Measurements from ENCODE around the gene PTPN20. TPM values are rescaled to one million over a fixed set of nuclear protein-coding genes. Genes with fewer than 3 reads are reported as not detected.

The PTPN20 gene
- total RNA-seq, 2 experiments from 2014 or later = 2.2 to 2.5 TPM

DNA sequence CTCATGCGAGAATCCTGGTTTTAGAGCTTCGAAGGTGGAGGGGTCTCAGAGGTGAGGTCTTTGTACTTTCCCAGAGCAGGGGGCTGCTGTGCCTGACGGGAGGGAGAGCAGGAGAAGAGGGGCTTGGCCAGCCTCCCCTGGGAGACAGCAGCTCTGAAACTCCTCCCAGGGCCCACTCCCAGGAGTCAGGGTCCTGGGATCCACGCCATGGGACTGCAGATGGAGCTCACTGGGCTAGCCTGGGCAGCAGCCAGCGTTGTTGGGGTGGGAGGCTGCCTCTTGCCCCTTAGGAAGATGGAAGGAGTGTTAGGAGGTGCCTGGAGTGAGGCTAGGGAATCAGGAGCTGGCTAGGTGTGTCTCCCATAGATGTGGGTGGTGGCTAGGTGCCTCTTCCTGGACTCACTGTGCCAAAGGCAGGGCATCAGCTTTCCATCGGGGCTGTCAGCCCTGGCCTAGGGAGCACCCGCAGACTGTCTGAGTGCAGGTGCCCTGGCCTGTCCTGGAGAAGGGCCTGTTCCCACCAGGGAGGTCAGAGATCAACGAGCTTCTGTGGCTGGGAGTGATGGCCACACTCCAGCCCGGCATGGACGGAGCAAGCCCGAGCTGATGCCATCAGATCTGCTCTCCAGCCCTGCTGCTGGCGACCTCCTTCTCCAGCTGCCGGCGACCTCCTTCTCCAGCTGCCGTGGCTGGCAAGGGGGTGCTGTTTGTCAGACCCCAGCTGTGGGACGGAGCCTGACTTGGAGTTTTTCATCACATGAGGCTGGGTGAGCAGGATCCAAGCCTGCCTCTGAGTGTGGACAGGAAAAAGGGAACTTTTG, 111.3 kb downstream of the PTPN20 start:
- ATAC-seq (ENCODE audit: poor library complexity) (no peak), DNase-seq (peak in 2 of 14 experiments; percentile 14 to 26)
- Mint-ChIP-seq H3K27me3 (no peaks in the 10 kb centered on the region), H3K27ac (no peak overlapping the region), H3K4me1 (ENCODE audit: low read depth) (peaks cover 6% of the 10 kb centered on the region), H3K4me3 (no peak overlapping the region), H3K36me3 (ENCODE audit: low read depth) (no peaks in the 10 kb centered on the region), H3K9me3 (no peaks in the 10 kb centered on the region)
- peaks cover 7% of the 10 kb centered on the region for H3K4me1 ChIP-seq (ENCODE audit: insufficient read depth, low read length)
- no peaks in the 10 kb centered on the region for H3K9me3 ChIP-seq (ENCODE audit: control insufficient read depth in 1 of 2, insufficient read depth in 1 of 2, low read length in 2 of 2)
- TF ChIP-seq CTCF (IDR thresholded peaks at IDR 0.05) = no peak
- intact Hi-C loops (cut with DNase I, micrococcal nuclease) = no loop called here
- ChIA-PET CTCF (no interaction called here), POLR2A (no interaction called here)
- H3K27me3 ChIP-seq (ENCODE audit: control insufficient read depth in 1 of 2, insufficient read depth in 2 of 2, low read length in 2 of 2) = no peaks in the 10 kb centered on the region
- H3K36me3 ChIP-seq (ENCODE audit: insufficient read depth, low read length) = no peaks in the 10 kb centered on the region
- H3K4me3 ChIP-seq (ENCODE audit: low read length) = no peak overlapping the region
- no peak overlapping the region for H3K27ac ChIP-seq (ENCODE audit: low read depth in 1 of 2, low read length in 2 of 2)

DNA sequence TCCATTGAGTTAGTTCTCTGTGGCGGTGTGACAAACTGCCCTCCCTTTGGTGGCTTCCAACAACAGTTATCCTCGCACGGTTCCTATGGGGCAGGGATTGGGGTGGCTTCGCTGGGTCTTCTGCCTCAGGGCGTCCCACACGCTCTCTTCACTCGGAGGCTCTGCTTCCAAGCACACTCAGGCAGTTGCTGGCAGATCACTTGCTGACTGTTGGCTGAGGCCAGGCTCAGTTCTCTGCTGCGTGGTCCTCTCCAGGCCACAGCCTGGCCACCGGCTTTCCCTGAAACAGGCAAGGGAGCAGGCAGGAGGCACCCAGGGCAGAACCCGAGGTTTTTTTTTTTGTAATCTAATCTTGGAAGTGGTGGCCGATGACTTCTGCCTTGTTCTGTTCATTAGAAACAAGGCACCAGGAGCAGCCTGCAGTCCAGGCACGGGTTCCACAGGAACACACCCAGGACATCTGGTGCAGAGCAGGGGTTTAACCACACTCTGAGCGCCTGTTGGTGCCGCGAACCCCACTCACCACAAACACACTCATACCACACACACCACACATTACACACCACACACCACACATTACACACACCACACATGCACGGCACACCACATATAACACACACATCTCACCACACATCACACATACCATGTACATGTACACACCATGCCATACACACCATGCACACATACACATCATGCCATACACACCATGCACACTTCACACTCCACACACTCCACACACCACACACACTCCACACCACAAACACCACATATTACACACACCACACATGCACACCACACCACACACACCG, 112.2 kb downstream of the PTPN20 start:
- intact Hi-C loops (cut with DNase I, micrococcal nuclease) = loop anchor here (1.0 to 2.0 kb wide), 3 partner anchors 23 to 317 kb away; no protein-coding TSS in a partner anchor
- Mint-ChIP-seq H3K27me3 (no peaks in the 10 kb centered on the region), H3K9me3 (no peaks in the 10 kb centered on the region), H3K4me1 (ENCODE audit: low read depth) (peaks cover 6% of the 10 kb centered on the region), H3K27ac (no peak overlapping the region), H3K36me3 (ENCODE audit: low read depth) (no peaks in the 10 kb centered on the region), H3K4me3 (no peak overlapping the region)
- DNase-seq = peak in 2 of 14 experiments; percentile 7 to 14
- H3K4me1 ChIP-seq (ENCODE audit: insufficient read depth, low read length) = peaks cover 7% of the 10 kb centered on the region
- no peaks in the 10 kb centered on the region for H3K27me3 ChIP-seq (ENCODE audit: control insufficient read depth in 1 of 2, insufficient read depth in 2 of 2, low read length in 2 of 2)
- no peak for TF ChIP-seq CTCF (IDR thresholded peaks at IDR 0.05)
- ATAC-seq (ENCODE audit: poor library complexity) = no peak
- no peaks in the 10 kb centered on the region for H3K9me3 ChIP-seq (ENCODE audit: control insufficient read depth in 1 of 2, insufficient read depth in 1 of 2, low read length in 2 of 2)
- no peak overlapping the region for H3K27ac ChIP-seq (ENCODE audit: low read depth in 1 of 2, low read length in 2 of 2)
- ChIA-PET CTCF (interaction anchor here (1.3 to 2.8 kb wide), 3 partner anchors 24 to 317 kb away, joined by 6 to 29 read pairs (median 8); no protein-coding TSS in a partner anchor), POLR2A (no interaction called here)
- H3K36me3 ChIP-seq (ENCODE audit: insufficient read depth, low read length) = no peaks in the 10 kb centered on the region
- H3K4me3 ChIP-seq (ENCODE audit: low read length) = no peak overlapping the region

DNA sequence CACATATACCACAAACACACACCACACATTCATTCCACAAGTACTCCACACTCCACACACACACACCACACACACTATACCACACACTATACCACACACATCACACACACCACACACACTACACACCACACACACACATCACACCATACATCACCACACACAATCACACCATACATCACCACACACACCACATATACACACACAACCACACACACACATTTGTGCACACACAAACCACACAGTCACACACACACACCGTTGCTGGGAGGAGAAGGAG, 112.8 kb downstream of the PTPN20 start:
- Mint-ChIP-seq H3K27me3 (no peaks in the 10 kb centered on the region), H3K9me3 (no peaks in the 10 kb centered on the region), H3K36me3 (ENCODE audit: low read depth) (no peaks in the 10 kb centered on the region), H3K27ac (no peak overlapping the region), H3K4me1 (ENCODE audit: low read depth) (peaks cover 6% of the 10 kb centered on the region), H3K4me3 (no peak overlapping the region)
- TF ChIP-seq CTCF (IDR thresholded peaks at IDR 0.05) = no peak
- Histone ChIP-seq H3K4me1 (ENCODE audit: insufficient read depth, low read length) (peaks cover 7% of the 10 kb centered on the region), H3K36me3 (ENCODE audit: insufficient read depth, low read length) (no peaks in the 10 kb centered on the region), H3K9me3 (ENCODE audit: control insufficient read depth in 1 of 2, insufficient read depth in 1 of 2, low read length in 2 of 2) (no peaks in the 10 kb centered on the region), H3K27ac (ENCODE audit: low read depth in 1 of 2, low read length in 2 of 2) (no peak overlapping the region), H3K27me3 (ENCODE audit: control insufficient read depth in 1 of 2, insufficient read depth in 2 of 2, low read length in 2 of 2) (no peaks in the 10 kb centered on the region), H3K4me3 (ENCODE audit: low read length) (no peak overlapping the region)
- POLR2A ChIA-PET = no interaction called here
- ATAC-seq (ENCODE audit: poor library complexity) = no peak
- peak in 1 of 14 experiments; percentile 7 for DNase-seq
- CTCF ChIA-PET = interaction anchor here (1.3 to 2.8 kb wide), 3 partner anchors 24 to 317 kb away, joined by 6 to 29 read pairs (median 8); no protein-coding TSS in a partner anchor
- intact Hi-C loops (cut with DNase I, micrococcal nuclease) = loop anchor here (1.0 to 2.0 kb wide), 3 partner anchors 23 to 316 kb away; no protein-coding TSS in a partner anchor
